ENCODE results near the gene GLRB. TPM values are rescaled to one million over a fixed set of nuclear protein-coding genes. Genes with fewer than 3 reads are reported as not detected.

The GLRB gene
- total and polyA plus RNA-seq, 3 donors from 2014 or later: 2.4 to 4.4 (median 2.6) TPM

DNA sequence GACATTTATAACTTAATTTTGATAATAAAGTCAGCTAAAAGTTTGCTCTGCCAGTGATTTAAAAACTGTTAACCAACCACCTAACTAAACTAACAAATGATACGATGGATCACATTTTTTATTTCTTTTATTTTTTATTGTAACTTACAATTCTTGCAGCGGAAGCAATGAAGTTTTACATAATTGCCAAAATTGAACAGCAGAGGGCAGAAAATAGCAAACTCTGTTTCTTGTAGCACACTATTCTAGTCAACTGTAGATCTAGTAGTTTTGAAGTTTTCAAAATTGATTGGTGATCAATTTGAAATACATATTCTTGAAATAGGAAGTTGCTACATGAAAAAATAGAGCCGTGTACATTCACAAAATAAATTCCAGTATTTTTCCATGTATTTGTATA, 141.8 kb downstream of the GLRB start:
- TF ChIP-seq, protein P1, sequence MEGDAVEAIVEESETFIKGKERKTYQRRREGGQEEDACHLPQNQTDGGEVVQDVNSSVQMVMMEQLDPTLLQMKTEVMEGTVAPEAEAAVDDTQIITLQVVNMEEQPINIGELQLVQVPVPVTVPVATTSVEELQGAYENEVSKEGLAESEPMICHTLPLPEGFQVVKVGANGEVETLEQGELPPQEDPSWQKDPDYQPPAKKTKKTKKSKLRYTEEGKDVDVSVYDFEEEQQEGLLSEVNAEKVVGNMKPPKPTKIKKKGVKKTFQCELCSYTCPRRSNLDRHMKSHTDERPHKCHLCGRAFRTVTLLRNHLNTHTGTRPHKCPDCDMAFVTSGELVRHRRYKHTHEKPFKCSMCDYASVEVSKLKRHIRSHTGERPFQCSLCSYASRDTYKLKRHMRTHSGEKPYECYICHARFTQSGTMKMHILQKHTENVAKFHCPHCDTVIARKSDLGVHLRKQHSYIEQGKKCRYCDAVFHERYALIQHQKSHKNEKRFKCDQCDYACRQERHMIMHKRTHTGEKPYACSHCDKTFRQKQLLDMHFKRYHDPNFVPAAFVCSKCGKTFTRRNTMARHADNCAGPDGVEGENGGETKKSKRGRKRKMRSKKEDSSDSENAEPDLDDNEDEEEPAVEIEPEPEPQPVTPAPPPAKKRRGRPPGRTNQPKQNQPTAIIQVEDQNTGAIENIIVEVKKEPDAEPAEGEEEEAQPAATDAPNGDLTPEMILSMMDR (IDR thresholded peaks at IDR 0.05): peak; percentile 10 to 48 (median 32)
- TF ChIP-seq POLR2A (IDR thresholded peaks at IDR 0.05): no peak
- WGBS, 2 donors: 39 to 40% methylated on average over 3 of the region's 3 CpGs
- H3K4me1 ChIP-seq: peaks cover 2% of the 10 kb centered on the region
- intact Hi-C loops (cut with DNase I; ENCODE audit: low total_unique reads): no loop called here
- no peaks in the 10 kb centered on the region for H3K36me3 ChIP-seq (ENCODE audit: low read depth, missing control alignments)
- no peak overlapping the region for H3K4me3 ChIP-seq
- no peak overlapping the region for H3K27ac ChIP-seq
- H3K9me3 ChIP-seq: no peaks in the 10 kb centered on the region
- no peak for DNase-seq
- H3K27me3 ChIP-seq: no peaks in the 10 kb centered on the region

DNA sequence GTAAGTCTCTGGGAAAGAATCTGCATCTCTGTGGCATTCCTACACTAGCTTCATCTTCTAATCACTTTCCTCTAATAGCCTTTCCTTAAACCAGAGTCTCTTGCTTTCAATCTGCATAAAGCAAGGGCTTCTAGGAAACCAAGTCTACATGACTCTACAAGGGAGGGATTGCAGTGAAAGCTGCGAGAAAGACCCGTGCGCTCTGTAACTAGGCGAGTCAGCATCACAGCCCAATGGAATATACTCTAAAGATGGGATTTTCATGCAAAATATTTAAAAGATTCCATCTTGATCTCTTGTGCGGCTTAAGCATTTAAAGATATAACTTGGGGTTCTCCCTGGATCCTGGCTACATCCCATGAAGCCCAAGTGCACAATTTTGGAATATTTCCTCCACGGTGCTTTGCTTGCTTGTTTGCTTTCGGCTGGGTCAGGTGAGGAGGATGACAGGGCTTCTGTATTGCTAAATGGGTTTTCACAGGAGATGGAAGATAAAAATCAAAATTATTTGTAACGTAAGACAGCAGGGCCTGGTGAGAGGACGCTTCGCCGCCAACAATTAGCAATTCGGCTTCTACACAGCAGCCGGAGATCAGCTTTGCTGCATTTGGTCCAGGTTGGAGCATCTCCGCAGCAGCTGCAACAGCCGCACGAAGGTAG, 143.9 kb downstream of the GLRB start:
- Histone ChIP-seq H3K36me3 (ENCODE audit: low read depth, missing control alignments) (no peaks in the 10 kb centered on the region), H3K27ac (no peak overlapping the region), H3K9me3 (no peaks in the 10 kb centered on the region), H3K4me1 (peaks cover 2% of the 10 kb centered on the region), H3K4me3 (peak overlapping the region; percentile 13 to 32), H3K27me3 (no peaks in the 10 kb centered on the region)
- 11 to 15% methylated on average over 16 of the region's 16 CpGs for WGBS, 2 donors
- DNase-seq: no peak
- TF ChIP-seq POLR2A (IDR thresholded peaks at IDR 0.05): no peak
- TF ChIP-seq, protein P1 (IDR thresholded peaks at IDR 0.05): no peak
- intact Hi-C loops (cut with DNase I; ENCODE audit: low total_unique reads): no loop called here

DNA sequence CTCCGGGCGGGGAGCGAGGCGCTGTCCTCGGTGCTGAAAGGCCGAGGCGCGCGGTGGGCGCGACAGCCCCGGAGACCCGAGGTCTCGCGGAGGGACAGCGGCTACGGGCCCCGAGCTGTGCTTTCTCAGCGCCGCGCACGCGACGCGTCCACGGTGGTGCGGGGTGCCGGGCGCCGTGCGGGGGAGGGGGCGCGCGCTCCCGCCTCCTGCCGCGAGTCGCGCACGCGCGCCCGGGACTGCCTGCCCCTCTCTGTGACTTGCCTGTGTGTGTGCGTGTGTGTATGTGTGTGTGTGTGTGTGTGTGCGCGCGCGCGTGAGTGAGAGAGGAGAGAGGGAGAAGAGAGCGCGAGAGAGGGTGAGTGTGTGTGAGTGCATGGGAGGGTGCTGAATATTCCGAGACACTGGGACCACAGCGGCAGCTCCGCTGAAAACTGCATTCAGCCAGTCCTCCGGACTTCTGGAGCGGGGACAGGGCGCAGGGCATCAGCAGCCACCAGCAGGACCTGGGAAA, 144.5 kb downstream of the GLRB start, which contains the start of gene GRIA2:
Gene GRIA2, plus strand, starts transcription at position 358 of the 511 bp plus-strand sequence. CDS start 315 bp downstream, outside the sequence.
- Histone ChIP-seq H3K4me3 (peak within 1 kb of the TSS; percentile 13 to 69), H3K27ac (no peak within 1 kb of the TSS), H3K4me1 (peaks cover 2% of the 10 kb centered on the region), H3K27me3 (no peaks in the 10 kb centered on the region), H3K9me3 (no peaks in the 10 kb centered on the region), H3K36me3 (ENCODE audit: low read depth, missing control alignments) (no peaks in the 10 kb centered on the region)
- 1 to 5% methylated on average over 28 to 30 of the region's 57 CpGs for WGBS, 2 donors
- intact Hi-C loops (cut with DNase I; ENCODE audit: low total_unique reads): no loop called here
- DNase-seq: peak; percentile 72
- TF ChIP-seq POLR2A (IDR thresholded peaks at IDR 0.05): no peak
- TF ChIP-seq, protein P1 (IDR thresholded peaks at IDR 0.05): no peak

DNA sequence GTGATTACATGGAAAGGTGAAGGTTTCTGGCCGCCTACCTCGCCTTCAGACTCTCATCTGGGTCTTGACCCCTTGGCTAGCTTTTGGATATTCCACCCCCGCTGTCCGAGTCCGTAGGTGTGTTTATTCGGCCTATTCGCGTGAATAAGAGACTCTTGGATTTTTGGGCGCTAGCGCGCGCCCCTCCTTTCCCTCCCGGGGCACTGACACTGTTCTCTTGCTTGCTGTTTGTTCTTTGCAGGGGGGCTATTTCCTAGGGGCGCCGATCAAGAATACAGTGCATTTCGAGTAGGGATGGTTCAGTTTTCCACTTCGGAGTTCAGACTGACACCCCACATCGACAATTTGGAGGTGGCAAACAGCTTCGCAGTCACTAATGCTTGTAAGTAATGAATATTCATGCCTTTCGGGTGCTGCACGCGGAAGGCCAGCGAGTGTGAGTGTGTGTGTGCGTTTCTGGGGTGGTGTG, 145.5 kb downstream of the GLRB start:
- H3K9me3 ChIP-seq: no peaks in the 10 kb centered on the region
- H3K27ac ChIP-seq: no peak overlapping the region
- no peak for TF ChIP-seq POLR2A (IDR thresholded peaks at IDR 0.05)
- TF ChIP-seq, protein P1 (IDR thresholded peaks at IDR 0.05): no peak
- peak overlapping the region in 1 of 2 donors; percentile 69 for H3K4me3 ChIP-seq
- no peaks in the 10 kb centered on the region for H3K36me3 ChIP-seq (ENCODE audit: low read depth, missing control alignments)
- H3K4me1 ChIP-seq: peaks cover 2% of the 10 kb centered on the region
- WGBS, 2 donors: 4 to 5% methylated on average over 24 of the region's 24 CpGs
- H3K27me3 ChIP-seq: no peaks in the 10 kb centered on the region
- DNase-seq: no peak
- intact Hi-C loops (cut with DNase I; ENCODE audit: low total_unique reads): no loop called here

Small RNA genes lying within 50 kb of the gene (small RNA-seq; reads per million reads assigned to genes)
- 0 reads per million in 2 donors for gene RF00019
- 0 reads per million in 2 donors for gene RNU6-582P

Other genes with a start within 250 kb of the GLRB start
- 1 to 10 TPM; 7.8 to 9.4 TPM for gene PDGFC, start 104.4 kb upstream of the GLRB start, total RNA-seq
- gene PDGFC, start 104.4 kb upstream of the GLRB start, polyA plus RNA-seq (ENCODE audit: insufficient read depth, low read depth, low replicate concordance): 13.8 TPM
- 1 to 10 TPM; 2.1 to 4.1 TPM for gene GRIA2, start 144.6 kb downstream of the GLRB start, total RNA-seq
- 1.6 TPM for gene GRIA2, start 144.6 kb downstream of the GLRB start, polyA plus RNA-seq (ENCODE audit: insufficient read depth, low read depth, low replicate concordance)

Data from testis (tissue), 3 donors.